Activated T-cell treated with anti-CD3 and anti-CD28 coated beads, Interleukin-2, amount 50 U/mL, for 72 hours (primary cell): Measurements from ENCODE around the gene RAD23A. TPM values are rescaled to one million over a fixed set of nuclear protein-coding genes. Genes with fewer than 3 reads are reported as not detected.

ENCODE experiments used
- ATAC-seq, 2 donors: fragments of 150-1000 bp; cut with Tn5 transposase; replicated peaks in 1 of 2; 2 replicates each; pipeline ENCODE4 v1.10.0; 2021; ENCODE audit warnings: moderate library complexity in 2 of 2, mild to moderate bottlenecking in 1 of 2
- DNase-seq, 2 donors: peaks; one replicate each; pipeline ENCODE4 v3.0.0; 2021 to 2022; ENCODE audit warnings: mixed read lengths in 1 of 2
- H3K27ac Mint-ChIP-seq: one replicate; pipeline ENCODE4 v1.8.0; 2022; ENCODE audit warnings: mild to moderate bottlenecking, moderate library complexity, mixed read lengths
- H3K27me3 Mint-ChIP-seq: one replicate; pipeline ENCODE4 v1.8.0; 2022; ENCODE audit warnings: low read depth, mixed read lengths
- H3K36me3 Mint-ChIP-seq, 2 donors: one replicate each; pipeline ENCODE4 v1.8.0; 2022; ENCODE audit warnings: mixed read lengths in 2 of 2, mild to moderate bottlenecking in 1 of 2; ENCODE audit not compliant: insufficient read depth in 2 of 2
- H3K4me1 Mint-ChIP-seq: one replicate; pipeline ENCODE4 v1.8.0; 2022; ENCODE audit warnings: low read depth, mixed read lengths
- H3K4me3 Mint-ChIP-seq, 2 donors: one replicate each; pipeline ENCODE4 v1.8.0; 2022; ENCODE audit warnings: mild to moderate bottlenecking in 2 of 2, mixed read lengths in 2 of 2, moderate library complexity in 2 of 2
- H3K9me3 Mint-ChIP-seq, 2 donors: one replicate each; pipeline ENCODE4 v1.8.0; 2022; ENCODE audit warnings: mixed read lengths in 2 of 2
- total RNA-seq, 2 donors: library from RNA; stranded (reverse); gene quantifications; one replicate each; pipeline ENCODE4 v1.2.3, GENCODE V29; 2022

The RAD23A gene
- total RNA-seq, 2 donors from 2014 or later, result 159 to 189 TPM

DNA sequence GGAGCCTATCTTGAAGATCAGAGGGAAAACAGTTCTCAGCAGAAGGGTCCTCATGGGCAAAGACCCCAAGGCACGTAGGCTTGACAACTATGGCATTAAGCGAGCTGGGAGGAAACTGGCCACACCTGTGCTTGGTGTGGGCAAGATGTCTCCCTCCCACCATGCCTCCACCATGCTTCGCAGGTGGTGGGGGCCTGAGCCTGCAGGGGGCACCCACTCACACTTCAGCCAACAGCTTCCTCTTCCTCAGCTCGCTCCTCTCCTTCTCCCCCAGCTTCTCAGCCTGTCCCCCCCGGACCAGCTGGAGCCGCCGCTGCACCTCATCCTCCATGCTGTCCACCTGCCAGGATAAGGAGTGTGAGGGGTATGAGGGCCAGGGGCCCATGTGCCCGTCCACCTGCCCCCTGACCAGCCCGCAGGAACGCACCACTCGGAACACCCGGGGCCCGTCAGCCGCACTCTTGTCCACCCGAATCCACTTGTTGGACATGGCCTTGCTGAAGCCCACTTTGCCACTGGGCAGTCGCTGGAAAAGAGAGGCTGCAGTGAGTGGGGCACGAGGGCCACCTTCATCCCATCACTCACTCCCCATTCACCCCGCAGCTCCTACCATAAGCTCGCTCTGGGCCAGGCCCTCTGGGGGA, 15.5 kb upstream of the RAD23A start:
- peaks cover 9 to 34% of the 10 kb centered on the region in 2 donors for H3K36me3 Mint-ChIP-seq
- no peak overlapping the region for H3K4me3 Mint-ChIP-seq
- peaks cover 30% of the 10 kb centered on the region for H3K4me1 Mint-ChIP-seq
- ATAC-seq (no peak), DNase-seq (no peak)
- no peaks in the 10 kb centered on the region for H3K27me3 Mint-ChIP-seq
- no peak overlapping the region for H3K27ac Mint-ChIP-seq
- H3K9me3 Mint-ChIP-seq, result no peaks in the 10 kb centered on the region

DNA sequence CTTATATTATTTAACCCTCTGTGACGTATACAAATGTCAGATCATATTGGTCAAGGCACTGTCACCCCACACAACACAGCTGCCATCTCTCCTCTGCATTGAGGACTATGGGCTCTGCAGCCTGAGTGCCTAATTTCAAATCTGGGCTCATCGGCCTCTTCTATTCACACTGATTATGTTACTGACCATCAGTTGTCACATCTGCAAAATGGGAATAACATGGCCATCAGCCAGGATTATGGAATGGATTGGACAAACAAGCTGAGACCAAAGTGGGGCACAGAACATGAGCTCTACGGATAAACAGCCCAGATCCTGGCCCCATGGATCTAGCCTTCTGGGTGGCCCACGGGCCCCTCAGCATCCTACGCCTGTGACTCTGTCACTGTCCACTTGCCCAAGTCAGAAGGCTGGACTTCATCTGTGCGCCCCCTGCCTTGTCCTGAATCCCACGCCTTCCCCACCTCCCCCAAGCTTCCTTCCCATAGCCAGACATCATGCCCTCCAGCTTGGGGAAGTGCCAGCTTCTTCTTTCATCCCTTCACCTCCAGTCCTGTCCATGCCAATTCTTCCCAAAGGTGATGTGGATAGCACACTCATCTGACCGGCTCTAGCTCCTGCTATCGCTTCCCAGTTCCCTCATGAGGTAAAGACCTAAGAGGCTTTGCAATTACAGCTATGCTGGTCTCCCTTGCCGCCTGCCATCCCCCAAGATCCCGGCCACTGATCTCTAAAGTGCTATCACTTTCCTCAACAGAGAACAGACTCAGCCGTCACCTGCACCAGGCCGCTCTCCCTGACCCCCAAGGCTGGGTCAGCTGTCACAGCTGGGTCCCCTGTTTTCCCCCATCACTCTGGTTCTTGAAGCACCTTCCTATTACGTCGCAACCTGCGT, 13.0 kb upstream of the RAD23A start:
- H3K36me3 Mint-ChIP-seq, result peaks cover 6 to 19% of the 10 kb centered on the region in 2 donors
- H3K9me3 Mint-ChIP-seq, result no peaks in the 10 kb centered on the region
- ATAC-seq (no peak), DNase-seq (peak in 1 of 2 donors; percentile 35)
- H3K4me3 Mint-ChIP-seq, result peak overlapping the region; percentile 93
- no peaks in the 10 kb centered on the region for H3K27me3 Mint-ChIP-seq
- H3K27ac Mint-ChIP-seq, result peak overlapping the region; percentile 89
- peaks cover 45% of the 10 kb centered on the region for H3K4me1 Mint-ChIP-seq

DNA sequence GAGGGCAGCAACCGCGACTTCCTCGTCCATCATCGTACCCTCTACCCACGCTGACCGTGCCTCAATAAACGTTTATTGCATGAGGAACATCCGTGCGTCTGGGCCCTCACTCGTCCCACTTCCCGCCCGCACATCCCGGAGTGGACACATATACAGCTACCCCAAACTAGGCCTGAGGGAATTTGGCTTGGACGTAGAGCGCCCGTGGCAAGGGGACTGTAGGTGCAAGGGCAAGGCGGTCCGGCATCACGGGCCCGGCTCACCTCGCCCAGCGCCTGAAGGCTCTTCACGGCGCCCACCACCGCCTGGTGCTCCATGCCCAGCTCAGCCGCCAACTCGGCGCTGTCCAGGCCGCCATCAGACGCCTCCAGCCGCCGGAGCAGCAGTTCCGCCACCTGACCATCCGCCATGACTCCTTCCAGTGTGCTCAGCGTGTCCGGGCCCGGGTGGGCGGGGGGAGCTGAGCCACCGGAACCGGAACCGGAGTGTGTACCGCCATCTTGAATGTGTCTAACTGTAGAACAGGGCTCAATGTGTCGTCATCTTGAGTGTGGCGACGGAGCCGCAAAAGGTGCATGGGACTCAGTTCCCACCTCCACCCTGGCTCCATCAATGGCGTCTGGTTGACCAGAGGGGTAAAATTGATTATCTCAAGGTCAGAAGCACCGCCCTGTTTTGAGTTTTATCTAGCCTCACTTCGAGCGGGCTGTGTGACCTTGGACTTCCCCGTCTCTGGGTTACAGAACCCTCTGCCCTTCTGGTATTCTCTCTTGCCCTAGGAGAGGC, 12.2 kb upstream of the RAD23A start, which contains the start of gene FARSA:
Gene FARSA, minus strand, starts transcription at position 425 of the 786 bp plus-strand sequence. Its CDS starts 15 bp downstream, at position 410.
- Mint-ChIP-seq H3K27me3 (no peaks in the 10 kb centered on the region), H3K36me3 (peaks cover 6 to 16% of the 10 kb centered on the region in 2 donors), H3K4me1 (peaks cover 52% of the 10 kb centered on the region), H3K27ac (peak within 1 kb of the TSS; percentile 89), H3K9me3 (no peaks in the 10 kb centered on the region), H3K4me3 (peak within 1 kb of the TSS; percentile 93)
- DNase-seq (peak; percentile 86 to 90), ATAC-seq (peak; percentile 67 to 70)

DNA sequence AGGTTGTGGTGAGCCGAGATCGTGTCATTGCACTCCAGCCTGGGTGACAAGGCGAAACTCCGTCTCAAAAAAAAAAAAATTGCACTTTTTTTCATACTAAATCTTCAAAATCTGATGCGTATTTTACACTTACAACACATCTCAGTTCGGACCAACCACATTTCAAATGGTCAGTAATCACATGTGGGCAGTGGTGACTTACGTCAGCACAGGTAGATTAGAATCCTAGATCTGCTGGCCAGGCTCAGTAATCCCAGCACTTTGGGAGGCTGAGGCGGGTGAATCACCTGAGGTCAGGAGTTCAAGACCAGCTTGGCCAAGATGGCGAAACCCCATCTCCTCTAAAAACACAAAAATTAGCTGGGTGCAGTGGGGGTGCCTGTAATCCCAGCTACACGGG, 10.6 kb upstream of the RAD23A start:
- Mint-ChIP-seq H3K4me3 (no peak overlapping the region), H3K36me3 (peaks cover 15 to 25% of the 10 kb centered on the region in 2 donors), H3K4me1 (peaks cover 67% of the 10 kb centered on the region), H3K27me3 (no peaks in the 10 kb centered on the region), H3K27ac (no peak overlapping the region), H3K9me3 (no peaks in the 10 kb centered on the region)
- ATAC-seq (no peak), DNase-seq (no peak)

DNA sequence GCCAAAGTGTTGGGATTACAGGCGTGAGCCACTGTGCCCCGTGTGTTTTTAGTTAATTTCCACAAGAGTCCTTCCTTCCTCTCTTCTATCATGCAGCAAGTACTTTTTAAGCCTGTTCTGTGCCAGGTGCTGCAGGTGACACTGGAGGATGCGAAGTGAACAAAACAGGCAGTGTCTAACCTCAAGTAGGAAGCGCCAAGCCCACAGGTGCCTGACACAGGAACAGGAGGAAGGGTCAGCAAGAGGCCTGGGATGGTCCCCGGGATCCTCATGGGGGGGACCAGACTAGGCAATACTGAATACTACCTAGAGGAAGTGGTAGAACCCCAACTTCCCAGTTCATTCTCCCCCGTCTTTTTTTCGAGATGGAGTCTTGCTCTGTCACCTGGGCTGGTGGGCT, 9.1 kb upstream of the RAD23A start:
- peaks cover 76% of the 10 kb centered on the region for H3K4me1 Mint-ChIP-seq
- no peak for ATAC-seq
- H3K9me3 Mint-ChIP-seq, result no peaks in the 10 kb centered on the region
- no peak for DNase-seq
- H3K36me3 Mint-ChIP-seq, result peaks cover 20 to 33% of the 10 kb centered on the region in 2 donors
- H3K27me3 Mint-ChIP-seq, result no peaks in the 10 kb centered on the region
- H3K27ac Mint-ChIP-seq, result no peak overlapping the region
- H3K4me3 Mint-ChIP-seq, result peak overlapping the region; percentile 24 to 57

DNA sequence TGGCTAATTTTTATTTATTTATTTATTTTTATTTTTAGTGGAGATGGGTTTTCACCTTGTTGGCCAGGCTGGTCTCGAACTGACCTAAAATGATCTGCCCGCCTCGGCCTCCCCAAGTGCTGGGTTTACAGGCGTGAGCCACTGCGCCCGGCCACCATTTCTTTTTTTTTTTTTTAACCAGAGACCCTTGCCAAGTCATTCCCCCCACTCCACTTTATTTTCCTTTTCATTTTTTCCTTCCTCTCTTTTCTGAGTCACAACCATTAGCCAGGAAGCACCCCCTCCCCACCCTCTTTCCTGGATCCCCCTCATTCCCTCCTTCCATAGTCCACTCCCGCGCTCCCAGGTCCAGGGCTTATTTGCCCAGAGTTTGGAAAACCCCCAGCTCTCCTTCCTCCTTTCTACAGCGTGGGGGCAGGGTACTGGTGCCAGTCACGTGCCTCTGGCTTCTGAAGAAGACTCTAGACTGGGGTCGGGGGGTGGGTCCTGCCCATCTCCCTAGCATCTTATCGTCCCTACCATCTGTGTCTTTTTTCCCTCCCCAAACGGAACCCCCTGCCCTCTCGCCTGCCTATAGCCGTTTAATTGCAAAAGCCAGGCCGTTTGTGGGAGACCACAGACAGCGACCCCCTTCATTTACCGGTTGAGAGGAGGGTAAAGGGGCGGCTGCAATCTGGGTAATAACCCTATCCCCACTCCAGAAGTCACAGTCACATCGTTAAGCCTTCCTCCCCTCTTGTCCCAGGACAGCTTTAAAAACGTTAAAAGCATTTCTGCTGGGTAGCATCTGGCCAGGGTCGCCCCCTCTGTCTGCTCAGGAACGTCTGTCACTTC, 8.4 kb upstream of the RAD23A start:
- H3K4me1 Mint-ChIP-seq, result peaks cover 78% of the 10 kb centered on the region
- H3K4me3 Mint-ChIP-seq, result peak overlapping the region; percentile 96 to 100
- no peaks in the 10 kb centered on the region for H3K9me3 Mint-ChIP-seq
- ATAC-seq, result no peak
- peaks cover 22 to 39% of the 10 kb centered on the region in 2 donors for H3K36me3 Mint-ChIP-seq
- peak in 1 of 2 donors; percentile 33 for DNase-seq
- H3K27me3 Mint-ChIP-seq, result no peaks in the 10 kb centered on the region
- peak overlapping the region; percentile 75 for H3K27ac Mint-ChIP-seq

DNA sequence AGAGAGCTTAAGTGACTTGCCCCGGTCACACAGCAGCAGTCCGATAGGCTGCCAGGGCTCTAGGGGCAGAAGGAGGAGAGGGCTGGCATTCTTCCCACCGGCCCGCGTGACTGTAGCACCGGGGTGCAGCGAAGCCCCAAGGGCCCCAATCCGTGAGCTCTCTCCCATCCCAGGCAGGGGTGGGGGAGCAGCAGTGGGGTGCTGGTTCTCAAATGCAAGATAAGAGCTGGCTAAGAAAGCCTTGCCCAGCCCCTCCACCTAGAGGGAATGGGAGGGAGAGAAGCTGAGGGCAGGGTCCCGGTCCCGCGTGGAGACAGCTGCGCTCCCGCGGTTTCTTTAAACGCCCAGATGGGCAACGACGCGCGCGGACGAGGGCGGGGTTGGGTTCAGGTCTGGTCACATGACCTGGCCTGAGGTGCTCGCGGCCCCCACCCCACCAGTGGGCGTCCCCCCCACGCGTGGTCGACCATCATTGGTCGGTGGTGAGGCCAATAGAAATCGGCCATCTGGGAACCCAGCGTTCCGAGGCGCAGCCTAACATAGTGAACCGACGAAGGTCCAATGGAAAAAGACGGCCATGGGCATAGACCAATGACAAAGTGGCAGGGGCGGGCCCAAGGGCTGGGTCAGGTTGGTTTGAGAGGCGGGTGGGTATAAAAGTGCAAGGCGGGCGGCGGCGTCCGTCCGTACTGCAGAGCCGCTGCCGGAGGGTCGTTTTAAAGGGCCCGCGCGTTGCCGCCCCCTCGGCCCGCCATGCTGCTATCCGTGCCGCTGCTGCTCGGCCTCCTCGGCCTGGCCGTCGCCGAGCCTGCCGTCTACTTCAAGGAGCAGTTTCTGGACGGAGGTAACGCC, 7.5 kb upstream of the RAD23A start, which contains the start of gene CALR:
Gene CALR, plus strand, starts transcription at position 683 of the 852 bp plus-strand sequence. Its CDS starts 71 bp downstream, at position 754.
- Mint-ChIP-seq H3K27ac (peak within 1 kb of the TSS; percentile 94), H3K4me1 (peaks cover 78% of the 10 kb centered on the region), H3K4me3 (peak within 1 kb of the TSS; percentile 96 to 100), H3K36me3 (peaks cover 20 to 40% of the 10 kb centered on the region in 2 donors), H3K27me3 (no peaks in the 10 kb centered on the region), H3K9me3 (no peaks in the 10 kb centered on the region)
- DNase-seq (peak; percentile 99 to 100), ATAC-seq (peak; percentile 89 to 90)

DNA sequence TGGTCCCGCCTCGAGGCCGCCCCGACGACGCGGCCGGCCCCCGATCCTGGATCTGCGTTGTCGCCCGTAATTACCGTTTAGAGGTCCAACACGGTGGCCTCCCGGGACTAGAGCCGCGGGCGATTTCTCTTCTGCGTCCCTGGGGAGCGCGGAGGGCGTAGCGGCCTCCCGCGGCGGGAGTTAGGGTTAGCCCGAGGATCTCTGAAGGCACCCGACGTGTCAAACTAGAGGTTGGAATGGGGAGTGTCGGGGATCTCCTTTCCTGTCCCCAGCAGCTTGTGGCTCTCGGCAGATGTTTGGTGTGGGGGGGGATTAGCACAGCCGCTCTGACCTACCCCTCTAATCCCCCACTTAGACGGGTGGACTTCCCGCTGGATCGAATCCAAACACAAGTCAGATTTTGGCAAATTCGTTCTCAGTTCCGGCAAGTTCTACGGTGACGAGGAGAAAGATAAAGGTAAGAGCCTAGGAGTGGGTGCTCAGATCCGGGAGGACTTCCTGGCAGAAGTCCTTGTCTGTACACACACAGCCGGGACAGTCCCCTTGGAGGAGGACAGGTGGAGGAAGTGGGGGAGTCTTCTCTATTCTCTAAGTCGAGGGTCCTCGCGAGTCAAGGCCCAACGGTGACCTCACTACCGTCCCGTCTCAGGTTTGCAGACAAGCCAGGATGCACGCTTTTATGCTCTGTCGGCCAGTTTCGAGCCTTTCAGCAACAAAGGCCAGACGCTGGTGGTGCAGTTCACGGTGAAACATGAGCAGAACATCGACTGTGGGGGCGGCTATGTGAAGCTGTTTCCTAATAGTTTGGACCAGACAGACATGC, 6.7 kb upstream of the RAD23A start:
- Mint-ChIP-seq H3K4me1 (peaks cover 81% of the 10 kb centered on the region), H3K36me3 (peaks cover 24 to 42% of the 10 kb centered on the region in 2 donors), H3K9me3 (no peaks in the 10 kb centered on the region), H3K27ac (peak overlapping the region; percentile 94), H3K4me3 (peak overlapping the region; percentile 96 to 100), H3K27me3 (no peaks in the 10 kb centered on the region)
- ATAC-seq (peak; percentile 0 to 6), DNase-seq (peak; percentile 41 to 42)

DNA sequence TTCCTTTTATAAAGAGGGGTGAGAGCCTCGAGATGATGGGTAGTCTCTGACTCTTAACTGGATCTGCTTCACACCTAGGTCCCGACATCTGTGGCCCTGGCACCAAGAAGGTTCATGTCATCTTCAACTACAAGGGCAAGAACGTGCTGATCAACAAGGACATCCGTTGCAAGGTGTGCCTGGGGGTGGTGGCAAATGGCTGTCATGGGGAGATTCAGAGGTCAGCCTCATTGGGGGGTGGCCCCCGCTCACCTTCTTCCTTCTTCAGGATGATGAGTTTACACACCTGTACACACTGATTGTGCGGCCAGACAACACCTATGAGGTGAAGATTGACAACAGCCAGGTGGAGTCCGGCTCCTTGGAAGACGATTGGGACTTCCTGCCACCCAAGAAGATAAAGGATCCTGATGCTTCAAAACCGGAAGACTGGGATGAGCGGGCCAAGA, 5.7 kb upstream of the RAD23A start:
- Mint-ChIP-seq H3K36me3 (peaks cover 25 to 48% of the 10 kb centered on the region in 2 donors), H3K4me3 (peak overlapping the region; percentile 96 to 100)

DNA sequence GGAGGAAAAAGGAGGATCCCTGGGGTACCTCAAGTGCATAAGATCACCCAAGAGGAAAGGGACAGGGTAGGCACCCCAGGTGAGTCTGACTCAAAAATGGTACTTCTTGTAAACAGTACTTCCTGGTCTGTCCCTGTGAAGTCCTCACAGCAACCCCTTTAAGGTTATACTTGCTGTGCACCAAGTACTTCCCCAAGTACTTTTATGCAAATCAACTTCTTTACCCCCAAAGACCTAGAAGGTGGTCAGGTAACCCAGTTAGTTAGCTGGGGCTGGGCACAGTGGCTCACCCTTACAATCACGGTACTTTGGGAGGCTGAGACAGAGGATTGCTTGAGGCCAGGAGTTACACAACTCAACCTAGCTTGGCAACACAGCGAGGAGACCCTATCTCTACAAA, 4.8 kb upstream of the RAD23A start:
- DNase-seq (no peak), ATAC-seq (no peak)
- Mint-ChIP-seq H3K4me3 (peak overlapping the region; percentile 96 to 100), H3K27ac (peak overlapping the region; percentile 72), H3K9me3 (no peaks in the 10 kb centered on the region), H3K27me3 (no peaks in the 10 kb centered on the region), H3K4me1 (peaks cover 92% of the 10 kb centered on the region), H3K36me3 (peaks cover 29 to 55% of the 10 kb centered on the region in 2 donors)

More for the DNA sequence above, 5.7 kb upstream of the RAD23A start:
- Mint-ChIP-seq H3K27me3 (no peaks in the 10 kb centered on the region), H3K4me1 (peaks cover 86% of the 10 kb centered on the region), H3K27ac (peak overlapping the region; percentile 94), H3K9me3 (no peaks in the 10 kb centered on the region)
- DNase-seq (no peak), ATAC-seq (no peak)
